GM19035 (cell line): ENCODE measurements around the gene KCNQ1.

Experiments used
- ATAC-seq: cut with Tn5 transposase; IDR thresholded peaks from one replicate; pipeline ENCODE4 v1.9.1; 2021; ENCODE audit not compliant: unreplicated experiment

The KCNQ1 gene

DNA sequence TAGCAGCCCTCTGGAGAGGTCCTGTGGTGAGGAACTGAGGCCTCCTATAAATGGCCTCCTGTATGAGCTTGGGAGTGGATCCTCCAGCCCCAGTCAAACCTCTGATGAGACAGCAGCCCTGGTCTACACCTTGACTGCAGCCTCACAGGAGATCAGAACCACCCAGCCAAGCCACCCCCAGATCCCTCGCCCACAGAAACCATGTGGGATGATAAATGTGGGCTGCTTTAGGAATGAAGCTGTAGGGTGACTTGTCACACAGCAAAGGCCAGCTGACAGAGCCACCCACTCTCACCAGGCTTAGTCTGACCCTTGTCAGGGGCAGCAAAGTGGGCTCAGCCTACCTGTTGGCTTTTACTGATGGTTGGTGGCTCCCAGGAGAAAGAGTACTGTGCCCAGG is 261.5 kb downstream of the KCNQ1 start:
- no peak for ATAC-seq

DNA sequence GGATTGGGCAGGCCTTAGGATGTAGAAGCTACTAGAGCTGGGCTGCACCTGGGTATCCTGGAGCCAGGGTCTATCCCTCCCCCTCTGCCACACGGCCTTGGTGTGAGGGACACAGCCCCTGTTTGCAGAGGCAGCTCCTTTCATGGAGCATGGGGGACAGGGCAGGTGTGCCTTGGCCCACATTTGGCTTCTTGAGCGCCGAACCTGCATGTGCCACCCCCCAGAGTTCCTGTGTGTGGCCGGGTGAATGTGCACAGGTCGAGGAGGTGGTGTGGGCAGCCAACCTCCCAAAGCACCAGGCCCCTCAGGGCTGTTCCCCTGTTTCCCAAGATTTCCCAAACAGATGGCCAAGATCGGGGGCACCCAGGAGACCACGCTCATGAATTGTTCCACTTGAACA is 262.9 kb downstream of the KCNQ1 start:
- no peak for ATAC-seq

DNA sequence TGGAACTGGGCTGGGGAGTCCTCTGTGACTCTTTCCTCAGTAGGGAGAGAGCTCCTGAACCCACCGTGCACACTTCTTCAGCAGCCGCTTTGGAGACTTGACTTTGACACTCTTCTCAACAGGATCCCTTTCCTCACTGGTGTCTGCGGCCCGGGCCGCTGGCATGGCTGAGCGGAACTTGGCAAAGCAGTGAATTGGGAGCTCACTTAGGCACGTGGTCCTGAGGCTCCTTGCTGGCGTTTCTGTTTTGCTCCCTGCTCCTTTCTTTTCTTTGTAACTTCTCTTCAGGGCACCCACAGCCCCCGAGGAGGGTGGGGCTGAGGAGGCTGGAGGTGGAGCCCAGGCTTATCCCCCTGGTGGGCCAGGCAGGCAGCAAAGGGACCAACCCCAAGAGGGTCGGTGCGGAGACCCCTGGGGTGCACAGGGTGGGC is 263.4 kb downstream of the KCNQ1 start:
- no peak for ATAC-seq

DNA sequence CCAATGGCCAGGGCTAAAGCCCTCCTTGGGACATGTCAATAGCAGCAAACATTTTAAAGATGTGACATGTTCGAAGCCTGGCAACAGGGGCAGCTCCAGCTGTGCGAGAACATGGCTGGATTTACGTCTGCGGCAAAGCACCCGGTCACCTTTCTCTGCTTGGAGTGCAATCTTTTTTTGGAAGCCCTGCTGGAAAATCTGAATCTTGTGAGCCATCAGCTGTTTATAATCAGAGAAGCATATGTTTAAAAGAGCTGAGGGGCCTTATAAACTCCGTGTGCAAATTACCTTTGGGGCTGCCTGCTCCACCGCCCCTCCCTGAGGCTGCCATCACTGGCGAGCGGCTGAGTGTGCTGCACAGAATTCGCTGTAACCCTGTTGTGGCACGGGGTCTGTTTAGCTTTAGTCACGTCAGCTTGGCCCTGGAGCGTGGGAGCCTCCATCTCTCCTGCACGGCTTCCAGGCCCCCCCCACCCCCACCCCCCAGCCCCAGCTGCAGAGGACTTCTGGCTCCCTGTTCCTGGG is 264.0 kb downstream of the KCNQ1 start:
- no peak for ATAC-seq

DNA sequence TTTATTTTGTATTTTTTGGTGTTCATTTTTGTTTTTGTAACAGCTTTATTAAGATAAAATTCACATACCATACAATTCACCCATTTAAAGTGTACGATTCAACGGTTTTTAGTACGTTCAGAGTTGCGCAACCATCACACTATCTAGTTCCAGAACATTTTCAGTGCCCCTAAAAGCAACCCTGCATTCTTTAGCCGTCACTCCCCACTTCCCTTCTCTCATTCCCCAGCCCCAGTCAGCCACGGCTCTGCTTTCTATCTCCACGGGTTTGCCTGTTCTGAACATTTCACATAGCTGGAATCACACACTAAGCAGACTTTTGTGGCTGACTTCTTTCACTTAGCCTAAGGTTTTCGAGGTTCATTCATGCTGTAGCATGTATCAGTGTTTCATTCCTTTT is 264.6 kb downstream of the KCNQ1 start:
- ATAC-seq = no peak

DNA sequence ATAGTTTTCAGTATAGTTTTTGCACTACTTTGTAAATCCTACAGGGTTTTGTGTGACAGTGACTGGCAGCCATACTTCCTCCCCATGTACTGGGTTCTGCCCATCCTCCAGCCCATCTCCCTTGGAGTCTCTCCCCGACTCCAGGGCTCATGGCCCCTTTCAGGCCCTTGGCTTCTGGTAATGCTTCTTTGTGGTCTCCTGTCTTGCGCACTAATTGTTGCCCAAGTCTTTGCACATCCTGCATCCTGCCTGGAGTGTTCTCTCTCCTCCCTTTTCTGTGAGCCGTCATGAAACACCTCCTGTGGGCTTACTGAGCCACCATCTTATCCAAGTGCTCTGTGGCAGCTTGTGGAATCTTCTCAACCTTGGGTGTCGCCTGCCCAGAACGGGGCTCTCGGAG is 266.4 kb downstream of the KCNQ1 start:
- no peak for ATAC-seq

DNA sequence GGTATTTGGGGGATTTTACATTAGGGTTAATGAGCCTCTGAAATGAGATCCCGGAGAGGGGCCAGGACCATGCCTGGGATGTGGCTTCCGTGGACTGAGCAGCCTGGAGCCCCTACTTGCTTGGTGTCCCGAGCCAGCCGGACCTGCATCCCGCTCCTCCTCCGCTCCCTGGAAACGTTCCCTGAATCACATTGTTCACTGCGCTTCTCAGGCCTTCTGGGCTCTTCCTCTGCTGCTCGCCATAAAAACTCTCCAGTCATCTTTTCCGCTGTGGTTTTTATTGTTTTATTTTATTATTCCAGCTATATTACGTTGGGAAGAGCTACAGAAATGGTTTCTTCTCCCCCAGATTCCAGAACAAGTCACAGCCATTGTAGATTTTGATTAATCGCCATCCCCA is 268.3 kb downstream of the KCNQ1 start:
- no peak for ATAC-seq

DNA sequence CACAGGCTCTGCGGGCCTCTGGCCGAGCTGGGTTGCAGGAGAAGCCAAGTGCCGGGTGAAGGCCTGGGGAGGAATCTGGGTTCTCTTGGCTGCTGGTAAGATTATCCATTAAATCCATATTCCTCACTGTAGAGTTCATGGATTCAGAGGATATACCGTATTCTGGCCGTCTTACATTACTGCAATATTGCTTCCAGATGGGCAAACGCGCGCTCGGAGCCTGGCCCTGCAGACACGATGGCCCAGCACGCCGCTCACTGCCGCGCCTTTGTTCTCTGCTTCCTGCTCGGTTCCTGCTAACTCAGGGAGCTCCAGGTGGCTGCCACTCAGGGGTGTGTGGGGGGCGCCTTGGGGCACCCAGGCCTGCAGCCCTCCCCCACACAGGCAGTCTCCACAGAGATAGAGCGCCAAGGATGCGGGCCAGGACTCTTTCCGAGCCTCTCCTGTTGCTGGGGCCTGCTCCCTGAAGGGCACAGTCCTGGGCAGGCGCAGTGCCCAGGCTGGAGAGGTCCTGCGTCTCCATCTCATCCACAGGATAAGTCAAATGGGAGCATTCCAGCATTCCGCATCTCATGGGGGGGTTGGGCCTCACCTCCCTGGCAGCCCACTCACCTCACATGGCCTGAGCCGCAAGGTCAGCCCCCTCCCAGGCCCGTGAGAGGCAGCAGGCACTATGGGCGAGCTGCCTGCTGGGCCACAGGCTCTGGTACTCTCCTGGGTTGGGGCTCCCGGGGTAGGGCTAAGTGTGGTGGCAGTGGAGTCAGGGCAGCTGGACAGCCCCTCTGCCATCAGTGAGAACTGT is 269.1 kb downstream of the KCNQ1 start:
- ATAC-seq = no peak

DNA sequence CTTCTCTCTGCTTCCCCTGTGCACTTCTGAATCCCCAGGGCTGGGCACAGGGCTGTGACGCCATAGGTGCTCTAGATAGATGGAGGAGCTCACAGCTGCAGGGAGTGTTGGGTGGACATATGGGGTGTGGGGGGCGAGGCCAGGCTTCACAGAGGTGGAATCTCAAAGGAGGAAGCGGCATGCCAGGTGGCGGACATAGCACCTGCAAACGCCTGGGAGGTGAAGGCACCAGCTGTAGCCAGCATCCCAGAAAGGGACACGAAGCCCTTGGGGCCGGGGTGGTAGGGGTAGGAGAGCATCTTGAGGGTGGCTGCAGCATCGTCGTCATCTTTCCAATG is 269.6 kb downstream of the KCNQ1 start:
- no peak for ATAC-seq

DNA sequence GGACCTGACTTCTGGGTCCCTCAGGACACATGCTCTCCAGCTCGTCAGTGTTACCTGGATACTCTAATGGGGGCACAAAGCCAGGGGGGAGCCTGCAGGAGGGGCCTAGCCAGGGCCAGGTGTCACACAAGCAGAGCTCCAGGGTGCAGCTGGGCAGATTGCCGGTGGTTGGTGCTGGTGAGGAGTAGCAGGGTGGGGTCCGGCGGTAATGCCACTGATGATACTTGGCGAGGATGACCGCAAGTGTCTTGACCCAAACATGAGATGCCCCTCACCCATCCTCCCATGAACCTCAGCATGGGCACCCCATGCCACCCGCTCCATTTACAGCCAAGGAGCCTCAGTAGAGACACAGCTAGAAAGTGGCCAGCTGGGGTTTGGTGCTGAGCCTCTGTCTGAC is 270.1 kb downstream of the KCNQ1 start:
- no peak for ATAC-seq

DNA sequence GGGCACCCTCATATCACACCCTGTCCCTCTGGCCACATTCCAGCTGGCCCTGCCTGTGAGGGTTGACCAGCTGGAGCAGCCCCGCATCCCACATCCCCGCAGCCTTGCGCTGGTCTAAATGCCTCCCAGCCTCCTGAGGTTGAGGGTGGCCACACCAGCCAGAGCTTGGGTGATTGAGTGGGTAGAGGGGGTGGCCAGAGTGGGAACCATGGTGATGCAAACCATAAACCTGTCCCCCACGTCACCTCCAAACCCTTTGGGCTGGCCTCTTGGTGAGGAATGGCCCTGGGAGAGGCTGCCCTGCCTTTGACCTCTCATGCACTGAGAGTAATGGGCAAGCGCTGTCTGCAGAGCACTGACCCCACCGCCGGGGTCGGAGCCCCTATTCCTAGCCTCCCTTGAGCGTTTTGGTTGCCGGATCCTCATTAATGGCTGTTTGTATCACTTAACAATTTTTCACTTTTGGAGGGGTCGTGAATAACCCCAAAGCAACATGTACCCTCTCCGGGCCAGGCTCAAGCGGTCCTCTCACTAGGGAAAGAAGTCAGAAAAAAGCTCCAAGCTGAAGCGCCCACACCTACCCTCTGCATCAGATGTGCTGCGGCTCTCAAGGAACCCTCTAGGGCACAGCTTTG is 271.0 kb downstream of the KCNQ1 start:
- ATAC-seq = no peak

DNA sequence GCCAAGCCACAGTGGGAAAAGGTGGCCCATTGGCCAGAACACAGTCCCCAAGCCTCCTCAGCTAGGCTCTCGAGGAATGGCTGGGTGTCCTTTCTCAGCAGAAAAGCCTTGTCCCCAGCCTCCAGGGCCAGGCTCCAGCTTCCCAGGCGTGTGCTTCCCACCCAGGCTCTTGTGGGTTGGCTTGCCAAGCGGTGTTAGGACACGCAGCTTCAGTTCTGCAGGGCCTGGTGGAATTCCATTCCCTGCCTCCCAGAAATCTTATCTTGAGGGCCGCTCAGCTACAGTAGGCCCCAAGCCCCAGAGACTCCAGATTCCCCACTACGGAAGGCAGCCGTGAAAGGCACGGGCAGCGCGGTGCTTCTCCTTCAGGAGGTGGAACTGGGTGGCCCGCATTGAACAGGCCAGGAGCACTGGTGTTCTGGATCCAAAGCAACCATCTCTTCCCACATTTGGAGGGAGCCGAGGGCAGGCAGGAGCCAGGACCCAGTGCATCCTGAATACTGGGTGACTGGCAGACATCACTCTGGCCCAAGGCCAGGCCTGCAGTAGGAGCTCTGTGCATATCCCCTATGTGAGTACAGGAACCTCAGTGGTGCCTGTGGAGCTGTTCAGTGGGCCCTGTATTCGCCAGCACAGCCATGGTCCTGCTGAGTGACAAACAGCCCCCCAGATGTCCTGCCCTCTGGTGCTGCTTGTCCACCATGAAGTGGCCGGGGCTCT is 271.7 kb downstream of the KCNQ1 start:
- ATAC-seq = no peak

DNA sequence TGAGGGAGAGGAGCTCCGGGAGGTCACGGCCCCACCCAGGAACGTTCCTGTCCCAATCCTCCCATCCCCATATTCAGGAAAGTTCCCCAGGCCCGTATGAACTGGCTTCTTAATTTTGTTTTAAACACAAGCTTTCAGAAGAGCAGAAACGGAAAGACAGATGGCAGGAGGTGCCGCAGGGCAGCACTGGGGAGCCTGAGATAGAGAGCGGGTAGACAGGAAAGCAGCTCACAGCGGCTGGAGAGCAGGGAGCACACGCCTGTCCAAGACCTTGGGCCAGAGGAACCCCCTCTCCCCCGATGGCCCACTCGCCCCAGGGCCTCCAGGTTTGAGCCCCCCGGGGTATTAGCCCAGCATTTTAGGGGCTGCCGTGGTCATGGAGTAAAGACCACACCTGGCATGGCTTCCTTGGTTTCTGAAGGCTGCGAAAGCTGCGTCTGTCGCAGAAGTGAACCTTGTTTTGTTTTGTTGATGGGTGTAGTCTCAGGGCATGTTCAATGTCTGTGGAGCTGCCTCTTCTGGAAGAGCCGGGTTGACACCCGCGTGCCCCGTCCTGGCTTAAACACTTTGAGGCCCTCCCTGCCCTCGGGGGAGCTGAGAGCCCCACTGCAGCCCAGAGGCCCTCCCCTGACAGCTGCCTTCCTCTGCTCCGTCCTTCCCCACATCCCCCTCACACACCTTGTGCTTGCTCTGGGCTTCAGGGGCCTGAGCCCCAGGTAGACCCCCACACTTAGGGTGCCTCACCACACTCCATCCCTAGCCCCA is 272.9 kb downstream of the KCNQ1 start:
- no peak for ATAC-seq

DNA sequence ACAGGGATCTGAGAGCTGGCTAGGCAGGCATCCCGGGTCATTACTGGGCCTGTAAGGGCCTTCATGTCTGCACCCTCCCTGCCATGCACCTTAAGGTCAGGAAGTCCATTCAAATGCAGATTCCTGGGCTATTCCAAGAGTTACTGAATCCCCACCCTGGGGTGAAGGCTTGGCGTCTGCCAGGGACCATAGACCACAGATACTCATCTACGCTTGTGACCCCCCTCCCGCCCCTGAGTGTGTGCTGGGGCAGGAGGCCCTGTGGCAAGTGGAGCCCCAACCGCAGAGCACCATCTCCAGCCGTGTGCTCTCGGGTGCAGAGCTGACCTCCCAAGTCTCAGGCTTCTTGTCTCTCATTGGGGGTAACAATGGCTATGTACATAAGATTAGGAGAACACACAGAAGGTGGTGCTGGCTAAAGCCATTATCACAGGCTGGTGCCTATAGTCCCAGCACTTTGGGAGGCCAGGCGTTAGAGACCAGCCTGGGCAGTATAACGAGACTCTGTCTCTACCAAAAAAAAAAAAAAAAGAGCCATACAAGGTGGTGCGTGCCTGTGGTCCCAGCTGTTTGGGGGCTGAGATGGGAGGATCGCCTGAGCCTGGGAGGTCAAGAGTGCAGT is 274.1 kb downstream of the KCNQ1 start:
- no peak for ATAC-seq

DNA sequence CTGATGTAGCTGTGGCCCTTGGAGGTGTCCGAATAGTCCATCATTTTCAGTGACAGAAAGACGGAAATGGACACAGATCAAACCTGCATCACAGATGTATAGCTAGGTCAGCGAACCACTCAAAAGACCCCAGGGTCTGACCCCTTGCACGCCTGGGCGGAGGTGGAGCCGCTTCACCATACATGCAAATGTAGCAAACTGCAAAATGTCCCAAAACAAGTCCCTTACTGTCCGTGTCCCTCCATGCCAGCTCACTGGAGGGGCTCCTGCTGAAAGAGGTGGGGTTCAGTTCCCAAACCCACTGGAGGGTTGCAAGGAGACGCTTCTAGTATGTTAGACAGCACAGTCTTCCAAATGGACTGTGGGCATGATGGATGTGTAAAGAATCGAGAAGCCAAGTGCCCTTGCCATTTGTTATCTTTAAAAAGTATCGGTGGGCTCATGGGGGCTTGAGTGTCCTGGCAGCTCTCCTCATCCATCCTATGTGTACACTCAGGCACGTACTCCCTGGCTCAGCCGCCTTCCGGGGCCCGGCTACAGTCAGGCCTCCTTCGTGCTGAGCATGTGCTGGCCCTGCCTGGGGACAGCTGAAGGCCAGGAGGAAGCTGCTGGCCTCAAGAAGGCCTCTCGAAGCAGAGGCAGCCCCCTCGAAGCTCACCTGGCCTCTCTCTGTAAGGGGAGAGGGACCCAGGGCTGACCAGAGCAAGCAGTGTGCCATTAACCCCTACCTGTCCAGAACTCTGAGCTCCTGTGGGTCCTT is 275.2 kb downstream of the KCNQ1 start:
- ATAC-seq = no peak

DNA sequence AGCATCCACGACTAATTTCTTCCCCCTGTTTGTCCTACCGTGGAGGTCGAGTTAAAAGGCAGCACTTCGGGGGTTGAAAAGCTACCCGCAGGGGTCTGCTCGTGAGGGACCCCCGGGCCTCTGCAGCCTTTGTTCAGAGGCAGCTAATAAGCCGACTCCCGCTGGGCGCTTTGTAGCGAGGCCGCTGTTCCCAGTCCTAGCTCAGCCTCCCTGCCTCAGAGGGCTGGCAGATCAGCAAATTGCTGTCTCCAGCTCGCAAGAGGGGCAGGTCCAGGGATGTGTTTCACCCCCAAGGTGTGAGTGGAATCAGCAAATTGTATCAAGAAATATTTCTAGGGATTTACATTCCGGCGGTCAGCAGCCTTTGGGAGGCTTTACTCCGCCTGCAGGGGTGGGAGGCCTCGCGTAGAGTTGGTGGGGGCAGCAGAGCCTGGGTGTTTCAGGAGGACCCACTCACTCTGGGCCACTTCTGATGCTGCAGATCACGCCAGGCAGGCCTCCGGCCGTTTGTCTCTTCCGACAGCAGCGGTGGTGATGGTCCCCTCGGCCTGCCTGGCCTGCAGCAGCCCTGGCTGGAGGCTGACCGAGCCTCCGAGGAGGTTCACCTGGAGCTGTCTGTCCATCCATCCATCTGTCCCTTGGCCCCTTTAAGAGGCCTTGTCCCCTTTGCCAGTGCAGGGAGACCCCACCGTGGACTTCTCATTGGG is 276.6 kb downstream of the KCNQ1 start:
- no peak for ATAC-seq

DNA sequence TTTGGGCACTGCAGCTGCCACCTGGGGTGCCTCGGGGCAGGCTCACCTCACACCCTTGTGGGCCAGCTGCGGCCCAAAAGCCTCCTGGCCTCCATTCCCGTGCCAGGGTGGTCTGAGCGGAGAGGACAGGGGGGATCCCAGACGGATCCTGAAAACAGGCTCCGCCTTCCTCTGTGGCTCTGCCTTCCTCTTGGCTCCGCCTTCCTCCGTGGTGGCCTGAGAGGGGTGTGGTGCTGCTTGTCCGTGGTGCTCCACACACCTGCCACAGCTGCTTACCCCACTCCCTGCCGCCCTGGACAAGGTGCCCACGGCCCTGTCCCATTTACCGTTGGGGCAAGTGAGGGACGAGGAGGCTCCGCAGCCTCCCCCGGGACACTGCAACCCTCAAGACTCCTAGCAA is 278.1 kb downstream of the KCNQ1 start:
- ATAC-seq = no peak

DNA sequence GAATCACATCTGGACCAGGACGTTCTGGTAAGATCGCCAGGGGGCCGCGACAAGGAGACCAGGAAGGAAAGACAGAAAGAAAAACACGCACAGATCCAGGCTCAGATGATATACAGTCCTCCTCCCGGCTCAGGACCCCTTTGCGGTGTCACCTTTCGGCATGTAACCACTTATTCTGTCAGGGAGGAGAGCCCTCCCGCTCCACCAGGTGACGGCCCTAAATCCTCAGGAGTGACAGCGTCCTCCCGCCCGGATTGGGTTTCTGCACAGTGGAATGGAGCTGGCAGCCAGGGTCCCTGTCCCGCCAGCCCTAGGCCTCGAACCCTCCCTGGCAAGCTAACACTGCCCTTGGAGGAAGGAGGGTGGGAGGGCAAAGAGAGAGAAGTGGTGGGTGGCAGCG is 279.3 kb downstream of the KCNQ1 start:
- no peak for ATAC-seq

DNA sequence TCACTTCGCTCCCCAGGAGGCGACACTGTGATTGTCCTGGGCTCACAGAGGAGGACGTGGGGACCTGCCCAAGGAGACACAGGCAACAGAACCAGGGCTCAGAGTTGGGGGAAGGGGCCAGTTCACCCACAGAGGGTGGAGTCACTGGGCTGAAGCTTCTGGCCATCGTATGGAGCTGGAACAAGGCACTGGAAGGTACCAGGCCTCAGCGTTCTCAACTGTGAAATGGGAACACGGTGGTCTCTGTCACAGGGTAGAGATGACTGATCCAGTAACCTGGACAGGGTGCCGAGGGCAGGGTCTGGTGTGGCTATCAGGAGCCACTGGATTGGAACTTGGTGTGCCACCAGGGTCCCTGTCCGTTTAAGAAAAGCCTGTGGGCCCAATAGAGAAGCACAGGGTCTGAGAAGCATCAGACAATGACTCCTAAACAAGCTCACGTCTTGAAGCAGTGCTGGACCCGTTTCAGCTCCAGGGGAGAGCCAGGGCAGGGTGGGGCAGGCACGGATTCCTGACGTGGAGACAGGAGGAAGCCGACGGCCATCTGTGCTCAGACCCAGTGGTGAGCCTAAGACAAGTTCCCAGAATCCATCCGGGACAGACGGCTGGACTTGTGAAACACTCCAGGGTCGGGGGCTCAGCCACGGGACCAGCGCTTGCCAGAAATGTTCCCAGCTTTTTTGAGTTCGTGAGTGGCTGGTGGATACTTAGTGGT is 280.0 kb downstream of the KCNQ1 start:
- no peak for ATAC-seq
